GM18526 (cell line): ENCODE results near the gene LRP3.

Source experiments
- POLR2A ChIP-seq: IDR thresholded peaks from 3 replicates; pipeline ENCODE4 v1.6.1; 2011; ENCODE audit not compliant: insufficient read length; ENCODE audit errors: extremely low read depth

Gene LRP3

DNA sequence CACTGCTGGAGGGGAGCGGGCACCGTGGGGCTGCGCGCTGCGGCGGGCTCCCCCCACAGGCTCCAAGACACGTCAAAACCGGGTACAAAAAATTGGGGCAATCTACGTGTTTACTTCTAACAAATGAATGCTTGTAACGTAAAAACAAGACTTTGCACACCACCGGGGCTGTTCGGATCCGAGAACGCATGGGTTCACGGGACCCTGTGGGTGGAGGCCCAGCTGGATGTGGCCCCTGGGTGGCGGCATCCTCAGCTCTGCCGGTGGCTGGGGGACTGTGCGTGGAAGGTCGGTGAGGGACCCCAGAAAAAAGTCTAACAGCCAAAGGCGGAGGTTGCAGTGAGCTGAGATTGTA, 41.8 kb downstream of the LRP3 start:
- no peak for TF ChIP-seq POLR2A

DNA sequence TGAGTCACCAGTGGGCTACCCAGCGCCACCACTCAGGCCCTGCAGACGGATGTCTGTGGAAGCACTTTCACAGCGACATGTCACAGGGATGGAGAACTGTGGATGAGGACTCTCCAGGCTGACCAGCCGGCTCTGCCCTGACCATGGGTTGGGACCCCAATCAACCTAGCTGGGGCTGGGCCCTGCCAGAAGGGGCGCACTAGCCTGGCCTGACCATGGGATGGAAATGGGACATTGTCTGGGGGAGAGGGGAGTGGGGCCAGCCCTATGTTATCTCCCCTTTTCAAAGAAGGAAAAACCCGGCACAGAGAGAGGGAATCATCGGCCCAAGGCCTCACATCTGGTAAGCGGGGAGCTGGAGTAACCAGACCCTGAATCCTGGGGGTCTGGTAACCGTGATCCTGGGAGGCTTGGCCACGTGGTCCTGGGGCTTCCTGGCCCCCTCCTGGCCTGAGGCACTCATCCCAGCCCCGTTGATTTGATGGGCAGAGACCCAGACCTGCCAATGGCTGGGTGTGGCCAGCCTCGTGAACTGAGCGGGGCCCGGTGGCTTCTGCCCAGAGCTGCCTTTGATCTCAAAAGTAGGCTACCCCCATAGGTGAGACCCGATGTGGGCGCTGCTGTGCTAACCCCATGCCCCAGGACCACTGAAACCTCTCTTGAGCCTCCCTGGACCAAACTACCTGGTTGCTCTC, 42.7 kb downstream of the LRP3 start:
- TF ChIP-seq POLR2A = no peak

DNA sequence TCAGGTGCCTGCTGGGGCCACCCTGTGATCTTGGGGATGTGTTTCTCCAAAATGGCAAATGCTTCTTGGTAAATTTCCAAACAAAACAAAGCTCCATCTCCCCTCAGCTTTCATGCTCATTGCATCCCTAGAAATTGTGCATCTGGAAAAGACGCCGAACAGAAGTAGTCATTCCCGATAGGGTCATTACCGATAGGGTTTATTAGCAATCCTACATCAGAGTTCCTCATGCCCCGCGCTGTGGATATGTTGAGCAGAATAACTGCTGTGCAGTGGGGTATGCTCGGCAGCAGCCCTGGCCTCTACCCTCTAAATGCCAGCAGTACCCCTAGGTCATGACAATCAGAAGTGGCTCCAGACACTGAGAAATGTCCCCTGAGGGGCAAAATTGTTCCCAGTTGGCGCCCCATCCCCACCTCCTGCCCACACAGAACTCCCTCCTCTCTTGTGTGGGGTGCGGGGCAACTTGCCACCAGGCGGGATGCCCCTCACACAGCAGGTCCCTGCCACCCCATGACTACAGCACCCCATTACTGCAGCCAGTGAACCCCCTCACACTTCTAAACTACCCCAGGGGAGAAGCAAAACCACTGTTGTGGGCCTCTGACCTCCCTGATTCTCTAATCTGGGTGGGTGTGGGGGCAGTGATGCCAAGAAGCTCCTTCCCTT, 44.5 kb downstream of the LRP3 start:
- TF ChIP-seq POLR2A = no peak

DNA sequence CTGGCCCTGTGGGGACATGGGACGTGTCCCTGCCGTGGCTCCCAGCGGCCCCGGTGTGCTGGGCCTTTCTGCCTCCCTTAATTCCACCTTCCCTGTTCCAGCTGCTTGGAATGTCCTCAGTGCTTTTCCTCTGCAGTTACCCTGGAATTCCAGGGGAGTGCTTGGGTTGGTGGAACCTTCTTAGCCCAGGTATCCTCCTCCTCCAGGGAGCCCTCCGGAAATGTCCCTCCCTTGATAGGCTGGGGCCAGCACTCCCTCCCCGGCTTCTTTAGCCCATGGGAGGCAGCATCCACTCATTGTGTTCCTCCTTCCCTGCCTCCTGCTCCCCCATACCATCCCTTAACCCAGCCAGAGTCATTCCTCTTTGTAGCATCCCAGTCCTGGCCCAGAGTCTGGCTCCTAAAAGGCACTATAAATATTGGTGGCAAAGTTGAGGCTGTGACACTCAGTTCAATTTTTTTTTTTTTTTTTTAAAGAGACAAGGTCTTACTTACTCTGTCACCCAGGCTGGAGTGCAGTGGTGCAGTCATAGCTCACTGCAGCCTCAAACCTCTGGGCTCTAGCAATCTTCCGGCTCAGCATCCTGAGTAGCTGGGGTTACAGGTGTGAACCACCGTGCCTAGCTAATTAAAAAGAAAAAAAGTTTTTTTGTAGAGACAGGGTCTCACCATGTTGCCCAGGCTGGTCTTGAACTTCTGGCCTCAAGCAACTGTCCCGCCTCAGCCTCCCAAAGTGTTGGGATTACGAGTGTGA, 45.3 kb downstream of the LRP3 start:
- no peak for TF ChIP-seq POLR2A

DNA sequence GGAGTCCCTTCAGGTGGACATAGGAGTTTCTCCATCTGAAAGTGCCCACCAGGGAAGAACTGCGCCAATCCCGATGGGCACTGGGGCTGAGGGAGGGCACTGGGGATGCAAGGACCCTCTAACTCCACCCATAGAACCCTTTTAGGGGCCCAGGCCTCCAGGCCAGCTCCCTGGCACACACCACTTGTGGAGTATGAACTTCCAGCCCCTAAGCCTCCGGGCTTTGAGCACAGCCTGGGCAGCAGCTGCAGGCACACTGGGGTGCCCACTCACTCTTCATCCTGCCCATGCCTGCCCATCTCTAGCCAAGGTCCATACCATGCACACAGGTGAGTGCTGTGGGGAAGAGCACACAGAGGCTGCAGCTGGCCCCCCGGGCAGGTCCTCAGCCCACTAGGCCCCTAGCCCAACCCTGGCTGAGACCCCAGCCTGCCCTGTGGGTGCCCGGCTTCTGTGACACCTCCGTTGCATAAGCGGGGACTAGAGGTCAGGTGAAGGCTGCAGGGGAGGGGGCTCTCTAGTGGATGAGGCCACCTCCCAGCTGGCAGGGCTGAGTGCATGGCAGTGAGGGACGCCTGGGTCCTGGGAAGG, 46.1 kb downstream of the LRP3 start:
- no peak for TF ChIP-seq POLR2A

DNA sequence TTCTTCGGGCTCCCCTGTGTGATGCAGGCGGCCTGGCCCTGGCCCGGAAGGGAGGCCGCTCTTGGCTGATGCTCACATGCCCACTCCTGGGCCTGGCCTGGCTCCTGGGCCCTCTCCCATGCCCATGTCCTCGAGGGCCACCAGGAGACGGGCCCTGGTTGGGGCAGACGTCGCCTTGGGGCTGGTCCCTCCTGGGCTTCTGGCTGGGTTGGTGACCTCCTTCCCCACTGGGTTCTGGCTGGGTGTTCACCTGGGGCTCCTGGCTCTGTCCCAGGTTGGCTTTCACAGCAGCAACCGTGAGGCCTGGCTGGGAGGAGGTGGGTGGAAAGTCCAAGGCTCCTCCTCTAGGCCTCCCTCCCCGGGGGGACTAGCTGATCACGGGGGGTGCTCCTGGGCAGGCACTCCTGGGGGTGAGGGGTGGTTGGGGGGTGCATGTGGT, 47.0 kb downstream of the LRP3 start:
- no peak for TF ChIP-seq POLR2A

DNA sequence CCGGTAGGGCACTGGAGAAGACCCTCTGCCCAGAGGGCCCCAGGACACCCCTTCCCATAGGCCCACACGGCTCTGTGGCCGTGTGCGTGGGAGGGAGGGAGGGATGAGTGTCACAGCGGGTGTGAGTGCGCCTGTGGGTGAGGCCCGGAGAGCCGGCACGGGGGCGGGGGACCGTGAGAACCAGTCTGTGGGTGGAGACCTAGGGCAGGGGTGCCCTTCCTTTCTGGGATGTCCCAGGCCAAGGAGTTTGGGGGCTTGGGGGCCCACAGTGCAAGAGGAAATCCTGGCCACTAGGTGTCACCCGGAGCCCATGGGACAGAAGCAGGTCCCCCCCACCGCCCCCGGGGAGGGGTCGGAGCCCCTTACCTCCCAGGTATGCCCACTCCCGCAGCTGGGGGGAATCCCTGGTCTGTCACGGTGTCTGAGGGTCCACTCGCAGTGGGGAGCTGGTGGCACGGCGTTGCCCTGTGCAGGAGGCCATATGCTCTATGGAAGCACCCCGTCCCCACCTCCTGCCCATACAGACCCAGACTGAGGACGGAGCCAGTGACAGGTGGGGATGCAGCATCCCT, 47.5 kb downstream of the LRP3 start:
- no peak for TF ChIP-seq POLR2A

DNA sequence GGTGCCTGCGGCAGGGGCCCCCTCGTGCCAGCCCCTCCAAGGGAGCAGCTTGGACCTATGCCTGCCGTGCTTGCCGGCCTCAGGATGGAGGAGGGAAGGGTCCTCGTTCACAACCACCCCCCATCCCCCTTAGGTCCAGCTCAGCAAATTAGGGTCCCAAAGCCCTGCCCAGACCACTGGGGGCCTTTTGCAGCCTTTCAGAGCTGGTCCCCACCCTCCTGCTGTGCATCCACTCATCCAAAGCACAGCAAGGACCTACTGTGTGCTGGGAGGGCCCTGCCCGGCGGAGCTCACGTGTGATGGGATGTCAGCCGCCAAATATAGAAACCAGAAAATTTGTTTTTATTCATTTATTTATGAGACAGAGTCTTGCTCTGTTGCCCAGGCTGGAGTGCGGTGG, 48.0 kb downstream of the LRP3 start:
- TF ChIP-seq POLR2A = no peak

DNA sequence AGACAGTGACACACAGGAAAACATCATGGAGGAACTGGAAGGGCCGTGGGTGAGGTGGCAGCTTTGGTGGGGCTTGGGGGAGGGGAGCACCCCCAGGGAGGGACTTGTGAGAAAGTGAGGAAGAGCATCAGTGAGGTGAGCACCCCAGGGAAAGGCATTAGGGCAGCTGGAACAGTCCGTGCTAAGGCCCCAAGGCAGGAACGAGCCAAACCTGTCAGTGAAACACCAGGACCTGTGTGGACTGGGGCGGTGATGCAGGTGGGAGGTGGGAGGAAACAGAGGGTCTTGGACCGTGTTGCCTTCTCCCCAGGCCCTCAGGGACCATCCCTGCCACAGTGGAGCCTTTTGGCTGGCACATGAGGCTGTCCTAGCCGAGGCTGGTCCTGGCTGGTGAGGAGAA, 48.8 kb downstream of the LRP3 start:
- TF ChIP-seq POLR2A = no peak

DNA sequence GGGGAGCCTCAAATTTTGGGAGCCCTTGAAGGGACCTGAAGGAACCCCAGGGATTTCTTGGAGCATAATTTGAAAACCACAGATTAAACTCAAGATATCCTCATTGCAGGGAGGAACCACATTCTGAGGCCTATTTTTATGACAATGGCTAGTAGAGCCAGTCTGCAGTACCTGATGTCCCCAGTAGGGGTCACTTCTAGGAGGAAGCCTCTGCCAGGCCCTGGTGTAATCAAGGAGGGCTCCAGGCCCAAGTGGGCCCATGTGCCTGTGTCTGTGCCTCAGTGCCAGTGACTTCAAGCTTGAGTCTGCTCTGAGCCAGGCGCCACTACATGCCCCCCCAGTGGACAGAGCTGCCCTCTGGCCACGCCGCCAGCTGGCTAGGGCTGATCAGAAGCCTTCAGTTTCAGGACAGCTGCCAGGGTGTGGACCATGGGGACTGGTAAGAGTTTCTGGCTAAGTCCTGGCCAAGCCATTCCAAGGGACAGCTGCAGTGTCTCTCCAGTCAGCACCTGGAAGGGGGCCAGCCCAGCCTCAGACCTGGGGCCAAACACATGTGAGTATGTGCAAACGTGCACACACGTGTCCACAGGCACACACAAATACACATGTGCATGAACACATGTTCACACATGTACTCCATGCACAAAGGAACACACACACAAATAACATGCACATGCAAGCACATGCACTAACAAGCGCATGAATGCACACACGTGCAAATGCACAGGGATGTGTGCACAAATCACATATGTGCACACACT, 52.0 kb downstream of the LRP3 start:
- TF ChIP-seq POLR2A = no peak

DNA sequence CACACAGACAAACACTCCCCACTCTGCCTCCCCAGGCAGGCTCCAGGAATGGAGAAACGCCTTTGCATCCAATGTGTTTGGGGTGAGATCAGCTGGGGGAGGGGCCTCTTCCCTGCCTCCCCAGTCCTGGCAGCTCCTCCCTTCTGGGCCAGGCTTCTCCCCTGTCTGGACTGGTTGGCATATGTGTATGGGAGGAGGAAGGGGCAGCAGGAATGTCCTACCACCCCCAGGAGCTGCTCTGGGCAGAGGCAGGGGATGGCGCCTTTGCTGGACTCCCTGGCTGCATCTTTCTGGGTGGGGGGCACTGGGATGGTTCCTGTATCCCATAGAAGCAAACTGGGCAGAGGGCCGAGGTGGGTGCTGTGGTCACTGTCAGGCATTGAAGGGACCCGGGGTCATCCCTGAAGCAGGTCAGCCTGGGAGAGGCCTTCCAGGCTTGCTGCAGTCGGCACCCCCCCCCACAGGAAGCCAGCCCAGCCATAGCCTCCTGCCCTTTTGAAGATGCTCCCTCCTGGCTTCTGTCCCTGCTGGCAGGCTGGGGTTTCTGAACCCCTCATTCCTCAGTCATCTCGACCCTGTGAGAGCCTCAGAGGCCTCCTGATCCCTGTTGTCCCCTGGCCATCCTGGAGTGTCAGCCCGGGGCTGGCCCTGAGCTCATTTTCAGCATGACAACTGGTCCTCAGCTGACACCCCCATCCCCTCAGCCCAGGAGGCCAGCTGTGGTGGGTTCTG, 52.7 kb downstream of the LRP3 start:
- no peak for TF ChIP-seq POLR2A

DNA sequence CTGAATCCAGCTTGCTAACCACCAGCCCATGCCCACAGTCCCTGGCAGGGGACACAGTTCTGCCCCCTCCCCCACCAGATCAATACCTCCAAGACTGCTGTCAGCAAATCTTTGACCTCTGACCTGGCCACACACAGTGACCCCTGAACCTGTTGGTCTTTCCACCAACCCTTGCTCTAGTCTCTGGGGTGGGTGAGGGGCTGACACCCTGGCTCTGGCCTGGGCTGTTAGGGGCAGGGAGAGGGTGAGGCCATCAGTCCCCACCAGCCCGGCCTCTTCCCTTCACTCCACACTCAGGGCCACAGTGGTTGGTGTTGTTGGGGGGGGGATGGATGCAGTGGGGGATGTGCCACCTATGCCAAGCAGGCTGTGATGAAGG, 53.3 kb downstream of the LRP3 start:
- no peak for TF ChIP-seq POLR2A

DNA sequence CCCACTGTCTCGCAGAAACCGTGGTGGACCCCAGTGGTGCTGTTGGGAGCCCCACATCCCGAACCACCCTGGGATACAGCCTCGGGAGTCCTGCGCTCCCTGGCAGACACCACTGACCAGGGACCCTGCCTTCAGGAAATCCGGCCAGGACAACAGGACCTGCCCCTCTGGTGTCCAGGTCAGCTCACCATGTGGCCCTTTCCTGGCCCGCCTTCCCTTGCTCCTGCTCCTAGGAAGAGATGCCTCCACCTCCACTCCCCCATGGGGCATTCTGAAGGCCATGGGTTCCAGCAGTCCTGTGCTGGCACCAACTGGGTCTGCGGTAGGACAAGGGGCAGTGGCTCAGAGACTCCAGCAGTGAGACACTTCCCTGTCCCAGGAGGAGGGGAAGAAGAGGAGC, 54.0 kb downstream of the LRP3 start:
- TF ChIP-seq POLR2A = no peak

DNA sequence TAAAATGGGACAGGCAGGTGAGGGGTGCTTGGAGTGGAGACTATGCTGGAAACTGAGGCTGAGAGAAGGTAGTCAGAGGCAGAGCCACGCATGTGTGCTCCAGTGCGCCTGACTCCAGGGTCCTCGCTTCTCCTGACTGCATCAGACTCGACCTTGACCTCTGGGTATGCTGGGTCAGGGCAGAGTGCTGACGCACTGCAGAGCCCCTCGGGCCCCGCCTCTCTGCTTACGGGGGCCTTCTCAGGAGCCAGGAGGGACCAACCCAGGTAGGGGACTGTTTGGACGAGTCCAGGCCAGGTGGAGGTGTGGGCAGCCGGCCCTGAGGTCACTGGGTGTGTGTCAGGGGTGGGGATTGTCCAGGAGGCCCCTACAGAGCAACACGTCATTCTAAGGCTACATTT, 54.4 kb downstream of the LRP3 start:
- TF ChIP-seq POLR2A = no peak
